Cardiac muscle cell (in vitro differentiated cells and primary cell): ENCODE results near the gene SF3A2. TPM values are rescaled to one million over a fixed set of nuclear protein-coding genes. Genes with fewer than 3 reads are reported as not detected.
A peak's percentile ranks its signal among the peaks of the same experiment; 100 is the strongest.

ENCODE experiments used
- DNase-seq, 2 donors: peaks; one replicate each; pipeline versions ENCODE4 v3.0.0 to v3.0.0-alpha.2; 2010 to 2017; ENCODE audit warnings: low read depth in 1 of 2, low spot score in 1 of 2
- H3K27ac ChIP-seq: fragments of 200-600 bp; sonication (generic); 2 replicates; pipeline ENCODE4 v1.5.1; 2016
- H3K27me3 ChIP-seq: fragments of 200-600 bp; sonication (generic); 2 replicates; pipeline ENCODE4 v1.6.0; 2016; ENCODE audit warnings: control low read depth
- H3K36me3 ChIP-seq: fragments of 200-600 bp; sonication (generic); 2 replicates; pipeline ENCODE4 v1.5.1; 2016; ENCODE audit warnings: control low read depth
- H3K4me1 ChIP-seq: fragments of 200-600 bp; sonication (generic); 2 replicates; pipeline ENCODE4 v1.8.1; 2017; ENCODE audit warnings: low read depth, mild to moderate bottlenecking, mixed run types
- H3K4me3 ChIP-seq: fragments of 200-600 bp; sonication (generic); 2 replicates; pipeline ENCODE4 v1.5.1; 2016; ENCODE audit warnings: mild to moderate bottlenecking
- H3K9me3 ChIP-seq: fragments of 200-600 bp; sonication (generic); 2 replicates; pipeline ENCODE4 v1.5.1; 2017; ENCODE audit warnings: low read depth, mild to moderate bottlenecking, control low read depth
- polyA plus RNA-seq: library from polyadenylated mRNA; unstranded; fragments of >200 nt; fragmentation: Nextera tagmentation; extraction: Ambion mirVana; gene quantifications from 2 replicates; pipeline ENCODE4 v1.2.1, GENCODE V29; 2016
- total RNA-seq: library from RNA; depleted of rRNA; stranded (reverse); fragments of >200 nt; gene quantifications from 2 replicates; pipeline ENCODE4 v1.2.3, GENCODE V29; 2016
- TF ChIP-seq, protein P1 (sequence below): IDR thresholded peaks from 2 replicates; pipeline ENCODE4 v1.5.1; 2012; ENCODE audit warnings: low read depth, mild to moderate bottlenecking, low read length

Gene SF3A2
- total and polyA plus RNA-seq, 2 experiments from 2014 or later, result 60.6 to 111 TPM

DNA sequence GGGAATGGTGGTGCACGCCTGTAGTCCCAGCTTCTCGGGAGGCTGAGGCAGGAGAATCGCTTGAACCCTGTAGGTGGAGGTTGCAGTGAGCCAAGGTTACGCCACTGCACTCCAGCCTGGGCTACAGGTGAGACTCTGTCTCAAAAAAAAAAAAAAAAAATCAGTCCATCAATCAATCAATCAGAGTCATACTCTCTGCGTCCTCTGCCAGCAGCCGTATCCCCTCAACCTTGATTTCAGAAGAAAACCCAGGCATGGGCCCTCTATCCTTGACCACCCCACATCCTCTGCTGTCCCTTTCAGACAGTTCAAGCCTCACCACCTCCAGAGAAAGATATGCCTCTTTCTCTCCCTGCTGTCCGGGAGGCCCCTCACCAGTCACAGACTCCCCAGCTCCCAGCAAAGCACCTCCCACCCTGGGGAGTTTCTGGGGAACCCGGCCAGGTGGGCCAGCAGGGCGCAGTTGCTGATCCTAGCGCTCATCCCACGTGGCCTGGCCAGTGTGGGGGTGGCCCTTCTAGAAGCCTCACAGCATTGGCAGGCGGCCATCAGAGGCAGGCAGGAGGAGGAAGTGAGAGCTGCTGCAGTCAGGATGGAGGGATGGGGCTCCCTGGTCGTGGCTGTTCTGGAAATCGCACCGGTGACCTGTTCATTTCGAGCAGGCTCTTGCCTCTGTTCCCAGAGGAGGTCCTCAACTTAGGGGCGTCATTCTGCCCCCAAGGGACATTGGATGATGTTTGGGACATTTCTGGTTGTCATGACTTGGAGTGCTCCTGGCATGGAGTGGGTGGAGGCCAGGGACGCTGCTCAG, 29.8 kb downstream of the SF3A2 start:
- H3K9me3 ChIP-seq, result no peaks in the 10 kb centered on the region
- H3K27ac ChIP-seq, result no peak overlapping the region
- no peaks in the 10 kb centered on the region for H3K4me1 ChIP-seq
- H3K27me3 ChIP-seq, result no peaks in the 10 kb centered on the region
- H3K36me3 ChIP-seq, result no peaks in the 10 kb centered on the region
- peak in 1 of 2 donors; percentile 91 for DNase-seq
- no peak overlapping the region for H3K4me3 ChIP-seq
- TF ChIP-seq, protein P1, sequence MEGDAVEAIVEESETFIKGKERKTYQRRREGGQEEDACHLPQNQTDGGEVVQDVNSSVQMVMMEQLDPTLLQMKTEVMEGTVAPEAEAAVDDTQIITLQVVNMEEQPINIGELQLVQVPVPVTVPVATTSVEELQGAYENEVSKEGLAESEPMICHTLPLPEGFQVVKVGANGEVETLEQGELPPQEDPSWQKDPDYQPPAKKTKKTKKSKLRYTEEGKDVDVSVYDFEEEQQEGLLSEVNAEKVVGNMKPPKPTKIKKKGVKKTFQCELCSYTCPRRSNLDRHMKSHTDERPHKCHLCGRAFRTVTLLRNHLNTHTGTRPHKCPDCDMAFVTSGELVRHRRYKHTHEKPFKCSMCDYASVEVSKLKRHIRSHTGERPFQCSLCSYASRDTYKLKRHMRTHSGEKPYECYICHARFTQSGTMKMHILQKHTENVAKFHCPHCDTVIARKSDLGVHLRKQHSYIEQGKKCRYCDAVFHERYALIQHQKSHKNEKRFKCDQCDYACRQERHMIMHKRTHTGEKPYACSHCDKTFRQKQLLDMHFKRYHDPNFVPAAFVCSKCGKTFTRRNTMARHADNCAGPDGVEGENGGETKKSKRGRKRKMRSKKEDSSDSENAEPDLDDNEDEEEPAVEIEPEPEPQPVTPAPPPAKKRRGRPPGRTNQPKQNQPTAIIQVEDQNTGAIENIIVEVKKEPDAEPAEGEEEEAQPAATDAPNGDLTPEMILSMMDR, result no peak

DNA sequence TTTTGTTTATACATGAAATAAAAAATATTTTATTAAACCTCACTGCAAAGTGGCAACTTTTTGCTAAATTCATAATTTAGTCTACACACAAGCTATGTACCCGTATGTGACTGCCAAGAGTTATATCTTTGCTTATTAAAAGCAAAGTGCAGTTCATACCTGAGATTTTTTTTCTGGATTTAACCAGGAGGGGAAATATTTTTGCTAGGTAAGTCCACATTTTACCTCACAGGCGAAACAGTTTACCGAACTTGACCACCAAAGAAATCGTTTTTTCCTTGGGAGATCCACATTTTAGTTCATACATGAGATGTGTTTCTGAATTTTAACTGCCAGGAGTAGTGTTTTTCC, 31.8 kb downstream of the SF3A2 start:
- Histone ChIP-seq H3K9me3 (no peaks in the 10 kb centered on the region), H3K27me3 (no peaks in the 10 kb centered on the region), H3K36me3 (peaks cover 7% of the 10 kb centered on the region), H3K4me3 (peak overlapping the region; percentile 96), H3K4me1 (peaks cover 5% of the 10 kb centered on the region), H3K27ac (no peak overlapping the region)
- TF ChIP-seq, protein P1, result no peak
- no peak for DNase-seq

DNA sequence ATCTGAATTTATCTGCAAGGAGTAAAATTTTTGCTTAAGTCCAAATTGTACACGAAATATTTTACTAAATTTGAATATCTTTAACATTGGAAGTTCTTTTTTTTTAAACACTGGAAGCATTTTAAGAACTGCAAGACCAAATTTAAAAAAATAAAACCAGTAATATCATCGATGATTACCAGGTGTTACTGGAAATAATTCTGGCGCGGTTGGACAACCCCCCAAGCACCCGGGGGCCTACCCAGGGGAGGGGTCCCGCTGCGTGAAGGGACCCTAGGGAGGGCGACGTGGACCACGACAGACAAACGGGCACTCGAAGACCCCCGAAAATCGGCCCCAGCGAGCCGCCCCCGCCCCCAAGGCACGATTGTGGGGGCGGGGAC, 32.2 kb downstream of the SF3A2 start:
- no peak overlapping the region for H3K27ac ChIP-seq
- DNase-seq, result no peak
- no peaks in the 10 kb centered on the region for H3K27me3 ChIP-seq

DNA sequence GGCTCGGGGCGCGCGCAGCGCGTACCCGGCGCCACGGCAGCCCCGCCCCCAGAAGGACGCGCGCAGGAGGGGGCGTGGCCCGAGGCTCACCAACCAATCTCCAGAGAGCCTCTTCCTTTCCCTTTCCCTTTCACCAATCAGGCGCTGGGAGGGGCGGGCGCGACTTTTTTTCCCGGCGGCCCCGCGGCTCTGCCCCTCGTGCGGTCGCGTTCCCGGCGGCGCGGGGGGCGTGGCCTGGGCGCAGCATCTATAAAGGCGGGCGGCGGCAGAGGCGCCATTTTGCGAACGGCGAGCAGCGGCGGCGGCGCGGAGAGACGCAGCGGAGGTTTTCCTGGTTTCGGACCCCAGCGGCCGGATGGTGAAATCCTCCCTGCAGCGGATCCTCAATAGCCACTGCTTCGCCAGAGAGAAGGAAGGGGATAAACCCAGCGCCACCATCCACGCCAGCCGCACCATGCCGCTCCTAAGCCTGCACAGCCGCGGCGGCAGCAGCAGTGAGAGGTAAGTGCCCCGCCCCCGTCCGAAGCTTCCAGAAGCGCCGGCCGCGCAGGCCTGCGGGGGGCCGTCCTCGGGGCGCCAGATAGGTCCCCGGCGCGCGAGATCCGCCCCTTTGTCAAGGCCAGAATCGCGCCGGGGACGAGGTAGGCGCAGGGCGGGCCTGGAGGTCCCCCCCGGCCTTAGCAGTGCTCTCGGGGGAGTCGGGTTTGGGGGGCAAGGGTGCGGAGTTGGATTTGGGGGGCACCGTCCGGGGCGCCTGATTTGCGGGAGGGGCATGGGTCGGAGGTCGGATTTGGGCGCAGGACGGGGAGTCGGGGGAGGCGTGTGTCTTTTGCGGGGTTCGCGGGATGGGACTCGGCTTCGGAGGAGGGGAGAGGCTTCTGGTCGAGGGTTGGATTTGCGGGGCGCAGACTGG, 32.9 kb downstream of the SF3A2 start:
- Histone ChIP-seq H3K36me3 (peaks cover 7% of the 10 kb centered on the region), H3K4me1 (peaks cover 6% of the 10 kb centered on the region), H3K27ac (peak overlapping the region; percentile 89), H3K4me3 (peak overlapping the region; percentile 96), H3K9me3 (no peaks in the 10 kb centered on the region), H3K27me3 (no peaks in the 10 kb centered on the region)
- TF ChIP-seq, protein P1, result no peak
- DNase-seq, result peak; percentile 96 to 98

More for the DNA sequence above, 32.2 kb downstream of the SF3A2 start:
- H3K4me1 ChIP-seq, result peaks cover 6% of the 10 kb centered on the region
- H3K4me3 ChIP-seq, result peak overlapping the region; percentile 96
- peaks cover 7% of the 10 kb centered on the region for H3K36me3 ChIP-seq
- H3K9me3 ChIP-seq, result no peaks in the 10 kb centered on the region
- TF ChIP-seq, protein P1, result no peak

DNA sequence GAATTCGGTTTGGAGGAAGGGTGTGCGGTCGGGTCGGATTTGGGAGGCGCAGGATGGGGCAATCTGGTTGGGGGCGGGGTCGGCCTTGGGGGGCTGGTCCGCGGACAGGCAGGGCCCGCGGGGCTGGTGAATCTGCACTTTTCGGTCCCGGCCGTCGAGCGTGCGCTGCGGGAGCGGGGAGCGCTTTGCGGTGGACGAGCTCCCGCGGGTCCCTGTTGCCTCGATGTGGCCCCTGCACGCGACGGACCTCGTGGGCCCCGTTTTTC, 33.5 kb downstream of the SF3A2 start:
- DNase-seq, result no peak
- Histone ChIP-seq H3K4me3 (peak overlapping the region; percentile 96), H3K4me1 (peaks cover 6% of the 10 kb centered on the region), H3K27ac (peak overlapping the region; percentile 89), H3K9me3 (no peaks in the 10 kb centered on the region), H3K27me3 (no peaks in the 10 kb centered on the region), H3K36me3 (peaks cover 7% of the 10 kb centered on the region)
- TF ChIP-seq, protein P1, result no peak
